HG03060 (cell line): ENCODE results near the gene USP27X.

ENCODE experiments used
- ATAC-seq: cut with Tn5 transposase; IDR thresholded peaks from one replicate; pipeline ENCODE4 v1.9.1; 2021; ENCODE audit warnings: low read depth, moderate number of reproducible peaks; ENCODE audit not compliant: unreplicated experiment

USP27X gene

GRCh38 chrX:49880668-49881067, 1.4 kb downstream of the USP27X start:
- ATAC-seq = no peak

DNA sequence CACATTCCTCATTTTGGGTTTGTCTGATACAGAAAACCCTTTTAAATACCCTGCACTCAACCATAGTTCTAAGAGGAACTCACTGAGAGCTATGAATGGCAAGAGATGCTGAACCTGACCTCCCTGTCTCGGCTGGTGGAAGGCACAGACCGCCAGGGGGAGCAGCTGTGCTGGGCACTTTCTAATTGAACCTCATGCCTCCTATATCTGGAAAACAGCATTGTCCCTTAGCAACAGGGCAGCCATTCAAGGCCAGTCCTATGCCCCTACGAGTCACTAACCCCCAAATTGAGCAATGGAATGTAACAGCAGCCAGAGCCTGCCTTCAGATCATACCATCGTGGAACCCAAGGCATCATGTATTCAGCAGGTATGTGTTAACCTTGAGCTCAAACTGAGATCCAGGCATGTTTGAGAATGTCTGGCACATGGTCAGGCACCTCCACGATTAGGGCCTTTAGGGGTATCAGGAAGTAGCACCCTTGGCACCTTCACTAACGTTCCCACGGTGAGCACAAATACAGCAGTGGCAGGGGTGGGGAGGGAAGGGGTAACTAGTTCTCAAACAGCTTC, 5.1 kb downstream of the USP27X start:
- no peak for ATAC-seq

DNA sequence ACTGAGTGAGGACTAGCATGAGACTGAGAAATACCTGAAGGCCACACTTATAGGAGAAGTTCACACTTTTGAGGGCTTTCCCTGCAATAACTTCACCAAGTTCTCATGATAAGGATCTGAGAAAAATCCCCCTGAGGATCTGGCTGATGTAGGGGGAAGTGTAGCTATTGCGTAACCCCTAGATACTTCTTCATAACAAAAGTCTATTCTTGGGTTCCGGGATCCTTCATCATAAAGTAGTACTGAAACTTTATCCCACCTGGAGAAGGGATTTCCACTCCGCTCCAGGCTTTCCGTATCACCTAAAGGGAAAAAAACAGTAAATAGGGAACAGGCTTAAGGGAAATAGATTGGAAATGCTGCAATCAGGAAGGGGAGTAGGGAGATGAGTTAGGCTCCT, 13.3 kb downstream of the USP27X start:
- no peak for ATAC-seq

GRCh38 chrX:49896951-49897350, 17.7 kb downstream of the USP27X start:
- no peak for ATAC-seq

- no peak for ATAC-seq
These were observed 21.8 kb downstream of the USP27X start for GRCh38 chrX:49901048-49901447.

DNA sequence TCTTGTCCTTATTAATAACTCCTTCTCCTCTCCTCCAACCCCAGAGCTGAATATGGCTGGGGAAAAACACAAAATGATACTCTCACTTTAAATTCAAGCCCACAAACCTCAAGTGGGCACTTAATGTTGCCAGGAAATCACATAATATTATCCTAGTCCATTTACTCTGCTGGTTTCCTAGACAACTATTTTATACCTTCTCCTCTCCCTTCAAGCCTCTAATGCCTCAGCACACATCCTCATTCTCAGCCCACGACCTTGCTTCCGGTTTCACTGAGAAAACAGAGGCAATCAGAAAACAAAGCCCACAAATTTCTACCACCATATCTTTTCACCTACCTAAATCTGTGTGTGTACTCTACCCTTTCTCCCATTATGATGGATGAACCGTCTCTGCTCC, 31.1 kb downstream of the USP27X start:
- no peak for ATAC-seq

DNA sequence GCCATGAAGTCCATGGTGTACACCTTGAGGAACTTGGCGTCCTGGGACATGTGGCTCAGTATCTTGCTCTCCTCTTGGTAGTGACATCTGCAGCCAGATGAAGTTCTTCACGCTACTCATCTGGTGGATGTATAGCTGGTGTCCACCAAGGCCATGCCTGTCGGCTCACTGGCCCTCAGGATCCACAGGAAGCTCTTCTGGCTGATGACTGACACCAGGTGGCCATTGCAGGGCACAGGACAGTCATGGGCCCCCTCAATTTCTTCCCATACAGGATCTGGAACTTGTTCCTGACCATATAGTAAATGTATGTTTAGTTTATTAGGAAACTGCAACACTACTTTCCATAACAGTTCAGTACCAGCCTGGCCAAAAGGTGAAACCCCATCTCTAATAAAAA, 32.8 kb downstream of the USP27X start:
- no peak for ATAC-seq

- no peak for ATAC-seq
These were observed 33.6 kb downstream of the USP27X start for GRCh38 chrX:49912861-49913260.

GRCh38 chrX:49915361-49916222, 36.3 kb downstream of the USP27X start:
- no peak for ATAC-seq

GRCh38 chrX:49919617-49920016, 40.3 kb downstream of the USP27X start:
- ATAC-seq = no peak

GRCh38 chrX:49921109-49921508, 41.8 kb downstream of the USP27X start:
- no peak for ATAC-seq

GRCh38 chrX:49922291-49923241, 43.3 kb downstream of the USP27X start, which contains the start of gene CLCN5:
Gene CLCN5 (plus strand): TSS chrX:49922596. CDS start chrX:49925299, 2,703 bp downstream.
- ATAC-seq = peak; percentile 88

- no peak for ATAC-seq
These were observed 45.9 kb downstream of the USP27X start for GRCh38 chrX:49925176-49925575.

DNA sequence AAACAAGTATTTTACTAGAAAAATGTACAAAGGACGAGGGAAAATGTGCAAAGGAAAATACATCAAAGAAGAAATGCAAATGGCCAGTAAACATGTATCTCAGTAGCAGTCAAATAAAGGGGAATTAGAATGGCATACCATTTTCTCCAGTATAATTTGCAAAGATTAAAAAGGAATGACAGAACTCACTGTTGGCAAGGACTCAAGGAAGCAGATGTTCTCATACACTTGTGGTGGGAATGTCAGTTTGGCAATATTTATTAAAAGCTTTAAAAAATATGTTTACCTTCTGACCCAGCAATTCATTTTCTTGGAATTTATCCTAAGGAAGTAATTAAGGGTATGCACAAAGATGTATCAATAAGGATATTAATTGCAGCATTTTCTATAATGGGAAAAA, 50.8 kb downstream of the USP27X start:
- ATAC-seq = no peak
